K562 (cell line): Measurements from ENCODE around the gene TUBA1A. TPM values are rescaled to one million over a fixed set of nuclear protein-coding genes. Genes with fewer than 3 reads are reported as not detected.

ENCODE experiments used
- CCNT2 ChIP-seq: IDR thresholded peaks from 2 replicates; pipeline ENCODE4 v1.6.1; 2011; ENCODE audit warnings: borderline replicate concordance, low read depth, mild to moderate bottlenecking, moderate library complexity, mixed read lengths, low read length; ENCODE audit not compliant: insufficient read length; ENCODE audit errors: extremely low read depth
- ESRRA ChIP-seq: fragments of 450-650 bp; IDR thresholded peaks from 2 replicates; pipeline ENCODE4 v1.6.1; 2014; ENCODE audit warnings: low read depth, mild to moderate bottlenecking, moderate library complexity, borderline replicate concordance
- FOXJ2 ChIP-seq: fragments of 200-800 bp; sonication (Bioruptor generic); IDR thresholded peaks from 2 replicates; pipeline ENCODE4 v1.6.1; 2016; ENCODE audit warnings: missing genetic modification characterization, missing compliant biosample characterization
- LEF1 ChIP-seq: fragments of 450-650 bp; IDR thresholded peaks from 2 replicates; pipeline ENCODE4 v1.6.1; 2016; ENCODE audit warnings: mild to moderate bottlenecking
- STAT5A ChIP-seq: IDR thresholded peaks from 2 replicates; pipeline ENCODE4 v1.6.1; 2012; ENCODE audit warnings: low read length, inconsistent platforms, borderline replicate concordance
- TEAD1 ChIP-seq, 2 experiments: fragments of 450-650 bp in 1 of 2; sonication (generic) in 1 of 2; formaldehyde crosslinking; IDR thresholded peaks; 2 replicates each; pipeline versions ENCODE4 v1.4.0 to v1.8.0; 2020 to 2022; ENCODE audit warnings: mild to moderate bottlenecking in 2 of 2, missing genetic modification reagents in 1 of 2
- UBTF ChIP-seq, 2 experiments: IDR thresholded peaks; 2 replicates each; pipeline ENCODE4 v1.6.1; 2012; ENCODE audit warnings: improper control_type of control experiment in 2 of 2, low read depth in 2 of 2, low read length in 2 of 2, borderline replicate concordance in 1 of 2
- ZNF592 ChIP-seq: fragments of 450-650 bp; IDR thresholded peaks from 2 replicates; pipeline ENCODE4 v1.6.1; 2017; ENCODE audit warnings: antibody characterized with exemption, mild to moderate bottlenecking
- ZNF76 ChIP-seq: fragments of 250-450 bp; sonication (Bioruptor Pico); IDR thresholded peaks from 2 replicates; pipeline ENCODE4 v1.4.0; 2020; ENCODE audit warnings: mild to moderate bottlenecking, moderate library complexity, borderline replicate concordance
- polyA plus RNA-seq, 8 experiments: library from polyadenylated mRNA; depleted of rRNA in 4 of 8; stranded (reverse) in 5 of 8; unstranded in 3 of 8; fragments of >200 nt; fragmentation: Nextera tagmentation in 2 of 8; fragmentation: Illumina TruSeq in 1 of 8; extraction: Ambion mirVana in 2 of 8; extraction: Trizol in 1 of 8; gene quantifications; 2 replicates each; pipeline versions ENCODE4 v1.2.1 to v1.2.3, GENCODE V29; 2011 to 2014; ENCODE audit warnings: inconsistent platforms in 1 of 8, missing spikeins in 1 of 8
- total RNA-seq, 7 experiments: library from RNA; depleted of rRNA in 6 of 7; stranded (reverse); fragments of >200 nt in 6 of 7; fragmentation: Illumina TruSeq in 2 of 7; extraction: Trizol in 2 of 7; gene quantifications; 2 replicates each; pipeline versions ENCODE4 v1.2.1 to v1.2.3, GENCODE V29; 2011 to 2021; ENCODE audit warnings: low replicate concordance in 1 of 7
- TF ChIP-seq, protein P1 (sequence below): sonication (generic); IDR thresholded peaks from 2 replicates; pipeline ENCODE4 v1.6.1; 2016
- TF ChIP-seq, protein P2 (sequence below): sonication (generic); formaldehyde crosslinking; IDR thresholded peaks from 2 replicates; pipeline ENCODE4 v1.8.0; 2023; ENCODE audit warnings: mild to moderate bottlenecking, missing genetic modification reagents

The TUBA1A gene
- total and polyA plus RNA-seq, 9 of the 15 experiments (the other 6 are each of a cell fraction or from before 2014, with no cell fraction given), result 7.4 to 45.1 (median 11.9) TPM

GRCh38 chr12:49232940-49233841 lies 44.3 kb upstream of the TUBA1A start (continued):
- TF ChIP-seq ZNF592, result peak; percentile 57; the same call in 1 of the 2 replicates
- peak; percentile 96 for TF ChIP-seq CCNT2
- TF ChIP-seq UBTF (IDR thresholded peaks at IDR 0.05; ENCODE audit: borderline replicate concordance in 1 of 2, low read depth in 2 of 2, low read length in 2 of 2), result peak in 1 of 2 experiments; percentile 95; a peak in 3 of 4 replicates
- TF ChIP-seq, protein P1, sequence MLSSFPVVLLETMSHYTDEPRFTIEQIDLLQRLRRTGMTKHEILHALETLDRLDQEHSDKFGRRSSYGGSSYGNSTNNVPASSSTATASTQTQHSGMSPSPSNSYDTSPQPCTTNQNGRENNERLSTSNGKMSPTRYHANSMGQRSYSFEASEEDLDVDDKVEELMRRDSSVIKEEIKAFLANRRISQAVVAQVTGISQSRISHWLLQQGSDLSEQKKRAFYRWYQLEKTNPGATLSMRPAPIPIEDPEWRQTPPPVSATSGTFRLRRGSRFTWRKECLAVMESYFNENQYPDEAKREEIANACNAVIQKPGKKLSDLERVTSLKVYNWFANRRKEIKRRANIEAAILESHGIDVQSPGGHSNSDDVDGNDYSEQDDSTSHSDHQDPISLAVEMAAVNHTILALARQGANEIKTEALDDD, result peak; percentile 71
- peak; percentile 84 to 98 for TF ChIP-seq TEAD1 (CRISPR knock-in tag; IDR thresholded peaks at IDR 0.05)
- TF ChIP-seq, protein P2, sequence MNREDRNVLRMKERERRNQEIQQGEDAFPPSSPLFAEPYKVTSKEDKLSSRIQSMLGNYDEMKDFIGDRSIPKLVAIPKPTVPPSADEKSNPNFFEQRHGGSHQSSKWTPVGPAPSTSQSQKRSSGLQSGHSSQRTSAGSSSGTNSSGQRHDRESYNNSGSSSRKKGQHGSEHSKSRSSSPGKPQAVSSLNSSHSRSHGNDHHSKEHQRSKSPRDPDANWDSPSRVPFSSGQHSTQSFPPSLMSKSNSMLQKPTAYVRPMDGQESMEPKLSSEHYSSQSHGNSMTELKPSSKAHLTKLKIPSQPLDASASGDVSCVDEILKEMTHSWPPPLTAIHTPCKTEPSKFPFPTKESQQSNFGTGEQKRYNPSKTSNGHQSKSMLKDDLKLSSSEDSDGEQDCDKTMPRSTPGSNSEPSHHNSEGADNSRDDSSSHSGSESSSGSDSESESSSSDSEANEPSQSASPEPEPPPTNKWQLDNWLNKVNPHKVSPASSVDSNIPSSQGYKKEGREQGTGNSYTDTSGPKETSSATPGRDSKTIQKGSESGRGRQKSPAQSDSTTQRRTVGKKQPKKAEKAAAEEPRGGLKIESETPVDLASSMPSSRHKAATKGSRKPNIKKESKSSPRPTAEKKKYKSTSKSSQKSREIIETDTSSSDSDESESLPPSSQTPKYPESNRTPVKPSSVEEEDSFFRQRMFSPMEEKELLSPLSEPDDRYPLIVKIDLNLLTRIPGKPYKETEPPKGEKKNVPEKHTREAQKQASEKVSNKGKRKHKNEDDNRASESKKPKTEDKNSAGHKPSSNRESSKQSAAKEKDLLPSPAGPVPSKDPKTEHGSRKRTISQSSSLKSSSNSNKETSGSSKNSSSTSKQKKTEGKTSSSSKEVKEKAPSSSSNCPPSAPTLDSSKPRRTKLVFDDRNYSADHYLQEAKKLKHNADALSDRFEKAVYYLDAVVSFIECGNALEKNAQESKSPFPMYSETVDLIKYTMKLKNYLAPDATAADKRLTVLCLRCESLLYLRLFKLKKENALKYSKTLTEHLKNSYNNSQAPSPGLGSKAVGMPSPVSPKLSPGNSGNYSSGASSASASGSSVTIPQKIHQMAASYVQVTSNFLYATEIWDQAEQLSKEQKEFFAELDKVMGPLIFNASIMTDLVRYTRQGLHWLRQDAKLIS, result no peak
- peak; percentile 82; the same call in 1 of the 2 replicates for TF ChIP-seq LEF1
- TF ChIP-seq FOXJ2 (tag), result no peak
- no peak for TF ChIP-seq ZNF76
- peak; percentile 92 for TF ChIP-seq ESRRA
- TF ChIP-seq STAT5A, result peak; percentile 95
